ENCODE results near the gene SLC35F6. TPM values are rescaled to one million over a fixed set of nuclear protein-coding genes. Genes with fewer than 3 reads are reported as not detected.

SLC35F6 gene
- total and polyA plus RNA-seq, 2 donors (not counting 1 experiment from before 2014, with no cell fraction given): 10.4 to 15.2 TPM

GRCh38 chr2:26737221-26737620, 26.9 kb upstream of the SLC35F6 start:
- Histone ChIP-seq H3K36me3 (replicated peaks in 1 of 2; ENCODE audit: control extremely low read depth in 1 of 2, control insufficient read depth in 1 of 2, extremely low read depth in 1 of 2, insufficient read depth in 2 of 2, low read length in 1 of 2) (no peaks in the 10 kb centered on the region), H3K4me3 (ENCODE audit: control extremely low read depth in 1 of 5, extremely low read depth in 1 of 5, insufficient read depth in 1 of 5, low read depth in 2 of 5, low read length in 4 of 5) (no peak overlapping the region), H3K79me2 (ENCODE audit: control insufficient read depth, insufficient read depth, low read length) (no peaks in the 10 kb centered on the region), H3K27ac (ENCODE audit: low read length in 2 of 2) (no peak overlapping the region), H3K9me3 (ENCODE audit: control extremely low read depth in 1 of 3, control insufficient read depth in 2 of 3, insufficient read depth in 1 of 3, low read length in 2 of 3) (peaks cover 0 to 2% (median 0%) of the 10 kb centered on the region in 3 donors), H3K4me1 (ENCODE audit: control insufficient read depth in 2 of 2, insufficient read depth in 2 of 2, low read length in 2 of 2) (no peaks in the 10 kb centered on the region), H3K9ac (ENCODE audit: low read length) (no peak overlapping the region), H3K4me2 (replicated peaks; ENCODE audit: low read depth, low read length, poor library complexity, severe bottlenecking) (no peak overlapping the region), H4K20me1 (ENCODE audit: control insufficient read depth, insufficient read depth, low read length, poor library complexity, severe bottlenecking) (no peaks in the 10 kb centered on the region), H3K27me3 (replicated peaks in 1 of 4; ENCODE audit: control extremely low read depth in 1 of 4, control insufficient read depth in 3 of 4, insufficient read depth in 4 of 4, low read length in 3 of 4) (peaks cover 0 to 7% (median 2%) of the 10 kb centered on the region in 4 experiments), H2AFZ (ENCODE audit: insufficient read depth, low read depth, low read length, poor library complexity, severe bottlenecking) (no peak overlapping the region)
- ATAC-seq (ENCODE audit: low read depth): no peak
- no peak for DNase-seq
- intact Hi-C loops (cut with micrococcal nuclease): no loop called here
- CTCF ChIA-PET: interaction anchor here (1.1 to 1.7 kb wide), 2 partner anchors 11 to 130 kb away, joined by 3 to 5 read pairs; no protein-coding TSS in a partner anchor
- H3K4me3 Mint-ChIP-seq: no peak overlapping the region
- H3K9me3 Mint-ChIP-seq (ENCODE audit: insufficient read depth): no peaks in the 10 kb centered on the region
- H3K27me3 Mint-ChIP-seq: peaks cover 30% of the 10 kb centered on the region
- no peak overlapping the region for H3K27ac Mint-ChIP-seq
- WGBS (ENCODE audit: insufficient coverage): 100% methylated on average over 4 of the region's 4 CpGs
- POLR2A ChIA-PET: no interaction called here
- H3K4me1 Mint-ChIP-seq: peaks cover 7% of the 10 kb centered on the region
- TF ChIP-seq CTCF (IDR thresholded peaks at IDR 0.05): no peak
- TF ChIP-seq EZH2 (IDR thresholded peaks at IDR 0.05; ENCODE audit: borderline replicate concordance, insufficient read depth, low read depth, low read length, poor library complexity, severe bottlenecking): no peak

- H3K4me2 ChIP-seq (replicated peaks; ENCODE audit: low read depth, low read length, poor library complexity, severe bottlenecking): no peak overlapping the region
- peaks cover 0 to 2% (median 0%) of the 10 kb centered on the region in 3 donors for H3K9me3 ChIP-seq (ENCODE audit: control extremely low read depth in 1 of 3, control insufficient read depth in 2 of 3, insufficient read depth in 1 of 3, low read length in 2 of 3)
- H3K27me3 ChIP-seq (replicated peaks in 1 of 4; ENCODE audit: control extremely low read depth in 1 of 4, control insufficient read depth in 3 of 4, insufficient read depth in 4 of 4, low read length in 3 of 4): peaks cover 0 to 3% (median 1%) of the 10 kb centered on the region in 4 experiments
- TF ChIP-seq EZH2 (IDR thresholded peaks at IDR 0.05; ENCODE audit: borderline replicate concordance, insufficient read depth, low read depth, low read length, poor library complexity, severe bottlenecking) (no peak), CTCF (IDR thresholded peaks at IDR 0.05) (no peak)
- no peaks in the 10 kb centered on the region for H3K79me2 ChIP-seq (ENCODE audit: control insufficient read depth, insufficient read depth, low read length)
- peaks cover 7% of the 10 kb centered on the region for H3K4me1 Mint-ChIP-seq
- no peak overlapping the region for H3K4me3 ChIP-seq (ENCODE audit: control extremely low read depth in 1 of 5, extremely low read depth in 1 of 5, insufficient read depth in 1 of 5, low read depth in 2 of 5, low read length in 4 of 5)
- no peaks in the 10 kb centered on the region for H3K4me1 ChIP-seq (ENCODE audit: control insufficient read depth in 2 of 2, insufficient read depth in 2 of 2, low read length in 2 of 2)
- H3K9me3 Mint-ChIP-seq (ENCODE audit: insufficient read depth): no peaks in the 10 kb centered on the region
- no peak overlapping the region for H2AFZ ChIP-seq (ENCODE audit: insufficient read depth, low read depth, low read length, poor library complexity, severe bottlenecking)
- H3K4me3 Mint-ChIP-seq: no peak overlapping the region
- no peak overlapping the region for H3K27ac ChIP-seq (ENCODE audit: low read length in 2 of 2)
- no peak overlapping the region for H3K27ac Mint-ChIP-seq
- no peak for DNase-seq
- ATAC-seq (ENCODE audit: low read depth): no peak
- ChIA-PET POLR2A (no interaction called here), CTCF (no interaction called here)
- no peaks in the 10 kb centered on the region for H3K36me3 ChIP-seq (replicated peaks in 1 of 2; ENCODE audit: control extremely low read depth in 1 of 2, control insufficient read depth in 1 of 2, extremely low read depth in 1 of 2, insufficient read depth in 2 of 2, low read length in 1 of 2)
- peaks cover 19% of the 10 kb centered on the region for H3K27me3 Mint-ChIP-seq
- no peak overlapping the region for H3K9ac ChIP-seq (ENCODE audit: low read length)
- WGBS (ENCODE audit: insufficient coverage): 88% methylated on average over 1 of the region's 4 CpGs
- intact Hi-C loops (cut with micrococcal nuclease): no loop called here
- no peaks in the 10 kb centered on the region for H4K20me1 ChIP-seq (ENCODE audit: control insufficient read depth, insufficient read depth, low read length, poor library complexity, severe bottlenecking)
Measured at GRCh38 chr2:26738481-26738880, 25.6 kb upstream of the SLC35F6 start.

All from B cell (primary cell).